Measurements from ENCODE around the gene PALB2. TPM values are rescaled to one million over a fixed set of nuclear protein-coding genes. Genes with fewer than 3 reads are reported as not detected.
"Not testable (repeated sequence)": the region's sequence is repeated elsewhere in the genome, so short reads cannot be mapped to it uniquely, and the experiment has no call there.

The PALB2 gene
- total and polyA plus RNA-seq, 2 experiments from 2014 or later = 24.2 to 34.0 TPM

GRCh38 chr16:23634461-23635036 is 6.6 kb downstream of the PALB2 start (continued):
- no peak for TF ChIP-seq REST (IDR thresholded peaks at IDR 0.05; ENCODE audit: unreplicated experiment)
- TF ChIP-seq EZH2phosphoT487 (IDR thresholded peaks at IDR 0.05; ENCODE audit: unreplicated experiment) = no peak
- TF ChIP-seq JUNB (IDR thresholded peaks at IDR 0.05; ENCODE audit: unreplicated experiment) = no peak
- TF ChIP-seq ZNF114 (CRISPR knock-in tag; IDR thresholded peaks at IDR 0.05) = no peak
- no peak for TF ChIP-seq EZH2 (IDR thresholded peaks at IDR 0.05; ENCODE audit: low read depth, unreplicated experiment)
- TF ChIP-seq STAT1 (IDR thresholded peaks at IDR 0.05; ENCODE audit: unreplicated experiment) = no peak

DNA sequence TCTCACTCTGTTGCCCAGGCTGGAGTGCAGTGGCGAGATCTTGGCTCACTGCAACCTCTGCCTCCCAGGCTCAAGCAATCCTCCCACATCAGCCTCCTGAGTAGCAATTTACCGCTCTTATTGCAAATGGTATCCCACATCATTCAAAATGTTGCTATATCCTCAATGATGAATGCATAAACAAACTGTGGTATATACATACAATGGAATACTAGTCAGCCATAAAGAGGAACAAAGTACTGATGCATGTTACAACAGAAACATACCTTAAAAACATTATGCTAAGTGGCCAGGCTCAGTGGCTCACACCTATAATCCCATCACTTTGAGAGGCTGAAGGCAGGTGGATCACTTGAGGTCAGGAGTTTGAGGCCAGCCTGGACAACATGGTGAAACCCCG is 9.2 kb downstream of the PALB2 start:
- ATAC-seq; H3F3A ChIP-seq (replicated peaks; ENCODE audit: low read depth); H3K4me1 Mint-ChIP-seq; H3K9me3 Mint-ChIP-seq; H3K9me2 ChIP-seq (ENCODE audit: insufficient read depth); H3K4me3 ChIP-seq; H3K27me3 Mint-ChIP-seq (ENCODE audit: insufficient read depth, low read depth, poor library complexity); H3K4me3 Mint-ChIP-seq; H3K4me1 ChIP-seq (ENCODE audit: insufficient read depth); H3K27ac ChIP-seq (ENCODE audit: low read depth); H3K27me3 ChIP-seq (ENCODE audit: insufficient read depth); H2AFZ ChIP-seq; H3K27ac Mint-ChIP-seq; DNase-seq (ENCODE audit: low spot score); H3K4me2 ChIP-seq: not testable (repeated sequence)
- H3K36me3 Mint-ChIP-seq (ENCODE audit: low read depth) = peaks cover 71% of the 10 kb centered on the region
- Histone ChIP-seq H3K36me3 (ENCODE audit: insufficient read depth) (peaks cover 67% of the 10 kb centered on the region), H3K79me2 (replicated peaks; ENCODE audit: insufficient read depth) (peaks cover 48% of the 10 kb centered on the region), H4K20me1 (replicated peaks; ENCODE audit: insufficient read depth) (peaks cover 22% of the 10 kb centered on the region; the same call in 1 of the 2 replicates)

GRCh38 chr16:23629516-23629915 is 11.6 kb downstream of the PALB2 start:
- no peak overlapping the region for H3K4me3 Mint-ChIP-seq
- H3K4me1 Mint-ChIP-seq = no peaks in the 10 kb centered on the region
- no peaks in the 10 kb centered on the region for H3K27me3 ChIP-seq (ENCODE audit: insufficient read depth)
- H3K27me3 Mint-ChIP-seq (ENCODE audit: insufficient read depth, low read depth, poor library complexity) = no peaks in the 10 kb centered on the region
- H3K79me2 ChIP-seq (replicated peaks; ENCODE audit: insufficient read depth) = peaks cover 41% of the 10 kb centered on the region
- H3K4me1 ChIP-seq (ENCODE audit: insufficient read depth) = no peaks in the 10 kb centered on the region
- no peak overlapping the region for H2AFZ ChIP-seq
- peaks cover 63% of the 10 kb centered on the region for H3K36me3 ChIP-seq (ENCODE audit: insufficient read depth)
- ATAC-seq (no peak), DNase-seq (ENCODE audit: low spot score) (no peak)
- H3F3A ChIP-seq (replicated peaks; ENCODE audit: low read depth) = 0 out of 2 replicates have a peak, but pooled peaks cover 3% of the 10 kb centered on the region
- no peak overlapping the region for H3K4me2 ChIP-seq
- no peak overlapping the region for H3K27ac ChIP-seq (ENCODE audit: low read depth)
- H3K9me3 Mint-ChIP-seq = no peaks in the 10 kb centered on the region
- peaks cover 70% of the 10 kb centered on the region for H3K36me3 Mint-ChIP-seq (ENCODE audit: low read depth)
- H4K20me1 ChIP-seq (replicated peaks; ENCODE audit: insufficient read depth) = peaks cover 20% of the 10 kb centered on the region; the same call in 1 of the 2 replicates
- no peaks in the 10 kb centered on the region for H3K9me2 ChIP-seq (ENCODE audit: insufficient read depth)
- no peak overlapping the region for H3K4me3 ChIP-seq
- no peak overlapping the region for H3K27ac Mint-ChIP-seq
- TF ChIP-seq STAT1 (IDR thresholded peaks at IDR 0.05; ENCODE audit: unreplicated experiment) (no peak), EZH2phosphoT487 (IDR thresholded peaks at IDR 0.05; ENCODE audit: unreplicated experiment) (no peak), EZH2 (IDR thresholded peaks at IDR 0.05; ENCODE audit: low read depth, unreplicated experiment) (no peak), REST (IDR thresholded peaks at IDR 0.05; ENCODE audit: unreplicated experiment) (no peak), JUNB (IDR thresholded peaks at IDR 0.05; ENCODE audit: unreplicated experiment) (no peak), CREB1 (CRISPR knock-in tag; IDR thresholded peaks at IDR 0.05; ENCODE audit: low read depth) (no peak), ETS1 (IDR thresholded peaks at IDR 0.05) (no peak), ZNF114 (CRISPR knock-in tag; IDR thresholded peaks at IDR 0.05) (no peak), POLR2AphosphoS5 (IDR thresholded peaks at IDR 0.05; ENCODE audit: low read depth) (no peak), ZNF331 (CRISPR knock-in tag; IDR thresholded peaks at IDR 0.05; ENCODE audit: low read depth) (no peak)

Data from GM23338 (cell line).